Measurements from ENCODE around the gene MOK.

The MOK gene

DNA sequence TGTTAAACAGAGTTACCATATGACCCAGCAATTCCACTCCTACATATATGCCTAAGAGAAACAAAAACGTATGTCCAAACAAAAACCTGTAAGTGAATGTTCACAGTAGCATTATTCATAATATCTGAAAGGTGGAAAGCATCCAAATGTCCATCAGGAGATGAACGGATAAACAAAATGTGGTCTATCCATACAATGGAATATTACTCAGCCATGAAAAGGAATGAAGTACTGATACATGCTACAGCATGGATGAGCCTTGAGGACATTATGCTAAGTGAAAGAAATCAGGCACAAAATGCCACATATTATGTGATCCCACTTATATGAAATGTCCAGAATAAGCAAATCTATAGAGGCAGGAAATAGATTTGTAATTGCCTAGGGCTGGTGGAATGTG, 16.8 kb downstream of the MOK start:
- TF ChIP-seq POLR2A (IDR thresholded peaks at IDR 0.05; ENCODE audit: extremely low read depth, insufficient read length) = no peak
- TF ChIP-seq, protein P1, sequence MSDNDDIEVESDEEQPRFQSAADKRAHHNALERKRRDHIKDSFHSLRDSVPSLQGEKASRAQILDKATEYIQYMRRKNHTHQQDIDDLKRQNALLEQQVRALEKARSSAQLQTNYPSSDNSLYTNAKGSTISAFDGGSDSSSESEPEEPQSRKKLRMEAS (IDR thresholded peaks at IDR 0.05; ENCODE audit: low read depth, low read length) = no peak
- no peak for TF ChIP-seq MYC (IDR thresholded peaks at IDR 0.05; ENCODE audit: low read depth, low read length)
- TF ChIP-seq, protein P2, sequence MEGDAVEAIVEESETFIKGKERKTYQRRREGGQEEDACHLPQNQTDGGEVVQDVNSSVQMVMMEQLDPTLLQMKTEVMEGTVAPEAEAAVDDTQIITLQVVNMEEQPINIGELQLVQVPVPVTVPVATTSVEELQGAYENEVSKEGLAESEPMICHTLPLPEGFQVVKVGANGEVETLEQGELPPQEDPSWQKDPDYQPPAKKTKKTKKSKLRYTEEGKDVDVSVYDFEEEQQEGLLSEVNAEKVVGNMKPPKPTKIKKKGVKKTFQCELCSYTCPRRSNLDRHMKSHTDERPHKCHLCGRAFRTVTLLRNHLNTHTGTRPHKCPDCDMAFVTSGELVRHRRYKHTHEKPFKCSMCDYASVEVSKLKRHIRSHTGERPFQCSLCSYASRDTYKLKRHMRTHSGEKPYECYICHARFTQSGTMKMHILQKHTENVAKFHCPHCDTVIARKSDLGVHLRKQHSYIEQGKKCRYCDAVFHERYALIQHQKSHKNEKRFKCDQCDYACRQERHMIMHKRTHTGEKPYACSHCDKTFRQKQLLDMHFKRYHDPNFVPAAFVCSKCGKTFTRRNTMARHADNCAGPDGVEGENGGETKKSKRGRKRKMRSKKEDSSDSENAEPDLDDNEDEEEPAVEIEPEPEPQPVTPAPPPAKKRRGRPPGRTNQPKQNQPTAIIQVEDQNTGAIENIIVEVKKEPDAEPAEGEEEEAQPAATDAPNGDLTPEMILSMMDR (IDR thresholded peaks at IDR 0.05; ENCODE audit: low read depth, low read length) = no peak
- DNase-seq (ENCODE audit: low read depth) = no peak
- no peak overlapping the region for H3K4me3 ChIP-seq (ENCODE audit: low read depth, low read length)

DNA sequence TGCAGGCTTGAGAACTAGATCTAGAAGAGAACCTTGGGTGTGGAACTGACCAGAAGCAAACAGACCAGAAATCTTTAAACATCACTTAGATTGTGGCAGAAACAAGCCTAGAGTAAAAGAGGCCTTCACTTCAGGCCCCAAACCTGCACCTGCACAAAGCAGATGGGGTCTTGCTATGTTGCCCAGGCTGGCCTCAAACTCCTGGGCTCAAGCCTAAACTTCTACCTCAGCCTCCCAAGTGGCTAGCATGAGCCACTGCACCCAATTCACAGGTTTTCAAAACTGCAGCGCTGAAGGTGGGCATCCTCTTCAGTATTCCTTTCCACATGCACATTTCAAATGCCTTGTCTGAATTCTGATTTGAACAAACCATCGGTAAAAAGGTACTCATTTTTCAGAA, 19.9 kb downstream of the MOK start:
- TF ChIP-seq, protein P2 (IDR thresholded peaks at IDR 0.05; ENCODE audit: low read depth, low read length) = no peak
- no peak for TF ChIP-seq POLR2A (IDR thresholded peaks at IDR 0.05; ENCODE audit: extremely low read depth, insufficient read length)
- TF ChIP-seq MYC (IDR thresholded peaks at IDR 0.05; ENCODE audit: low read depth, low read length) = no peak
- TF ChIP-seq, protein P1 (IDR thresholded peaks at IDR 0.05; ENCODE audit: low read depth, low read length) = no peak
- DNase-seq (ENCODE audit: low read depth) = no peak

DNA sequence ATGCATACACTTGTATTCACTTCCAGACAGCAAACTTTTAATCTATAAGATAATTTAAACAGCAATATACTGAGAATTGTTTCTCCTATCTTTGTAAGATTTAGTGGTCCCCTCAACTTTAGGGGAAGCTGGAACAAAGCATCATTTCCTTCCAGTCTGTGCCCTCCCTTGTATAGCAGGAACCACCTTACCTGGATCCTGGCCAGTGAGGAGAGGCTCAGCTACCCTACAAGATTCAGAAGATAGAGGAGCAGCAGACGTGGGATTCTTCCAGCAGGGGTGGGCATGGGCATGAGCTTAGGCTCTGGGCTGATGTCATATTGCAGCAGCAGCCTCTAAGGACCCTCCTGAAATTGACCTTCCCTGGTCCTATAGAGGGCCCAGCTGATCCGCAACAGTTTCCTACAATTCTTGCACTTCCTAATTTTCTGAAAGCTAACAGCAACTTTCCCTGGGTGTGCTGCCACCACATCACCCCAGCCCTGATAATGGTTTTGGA, 21.3 kb downstream of the MOK start:
- no peak overlapping the region for H3K4me3 ChIP-seq (ENCODE audit: low read depth, low read length)
- no peak for TF ChIP-seq MYC (IDR thresholded peaks at IDR 0.05; ENCODE audit: low read depth, low read length)
- TF ChIP-seq, protein P1 (IDR thresholded peaks at IDR 0.05; ENCODE audit: low read depth, low read length) = no peak
- no peak for TF ChIP-seq POLR2A (IDR thresholded peaks at IDR 0.05; ENCODE audit: extremely low read depth, insufficient read length)
- TF ChIP-seq, protein P2 (IDR thresholded peaks at IDR 0.05; ENCODE audit: low read depth, low read length) = no peak

More for the DNA sequence above, 19.9 kb downstream of the MOK start:
- no peak overlapping the region for H3K4me3 ChIP-seq (ENCODE audit: low read depth, low read length)

DNA sequence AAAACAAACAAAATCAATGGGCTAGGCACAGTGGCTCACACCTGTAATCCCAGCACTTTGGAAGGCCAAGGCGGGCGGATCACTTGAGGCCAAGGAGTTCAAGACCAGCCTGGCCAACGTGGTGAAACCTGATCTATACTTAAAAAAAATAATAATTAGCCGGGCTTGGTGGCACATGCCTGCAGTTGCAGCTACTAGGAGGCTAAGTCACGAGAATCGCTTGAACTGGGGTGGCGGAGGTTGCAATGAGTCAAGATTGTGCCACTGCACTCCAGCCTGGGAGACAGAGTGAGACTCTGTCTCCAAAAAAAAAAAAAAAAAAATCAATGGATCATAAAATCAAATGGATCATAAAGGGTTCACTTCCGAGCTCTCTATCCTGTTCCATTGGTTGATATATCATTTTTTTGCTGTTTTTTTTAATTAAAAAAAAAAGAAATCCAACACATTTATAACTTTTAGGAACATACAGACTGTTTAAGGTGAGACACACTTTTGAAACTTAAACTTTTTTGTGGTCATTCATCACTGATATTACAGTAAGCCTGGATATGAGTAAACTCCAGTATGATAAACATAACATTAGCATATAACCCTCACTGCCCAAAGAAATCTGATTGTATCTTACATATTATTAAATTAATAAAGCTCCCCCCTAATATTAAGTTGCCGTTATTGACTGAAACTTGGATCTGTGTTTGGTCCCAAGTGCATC, 22.1 kb downstream of the MOK start:
- no peak overlapping the region for H3K4me3 ChIP-seq (ENCODE audit: low read depth, low read length)
- TF ChIP-seq, protein P2 (IDR thresholded peaks at IDR 0.05; ENCODE audit: low read depth, low read length) = no peak
- TF ChIP-seq MYC (IDR thresholded peaks at IDR 0.05; ENCODE audit: low read depth, low read length) = no peak
- DNase-seq (ENCODE audit: low read depth) = no peak

More for the DNA sequence above, 21.3 kb downstream of the MOK start:
- no peak for DNase-seq (ENCODE audit: low read depth)

DNA sequence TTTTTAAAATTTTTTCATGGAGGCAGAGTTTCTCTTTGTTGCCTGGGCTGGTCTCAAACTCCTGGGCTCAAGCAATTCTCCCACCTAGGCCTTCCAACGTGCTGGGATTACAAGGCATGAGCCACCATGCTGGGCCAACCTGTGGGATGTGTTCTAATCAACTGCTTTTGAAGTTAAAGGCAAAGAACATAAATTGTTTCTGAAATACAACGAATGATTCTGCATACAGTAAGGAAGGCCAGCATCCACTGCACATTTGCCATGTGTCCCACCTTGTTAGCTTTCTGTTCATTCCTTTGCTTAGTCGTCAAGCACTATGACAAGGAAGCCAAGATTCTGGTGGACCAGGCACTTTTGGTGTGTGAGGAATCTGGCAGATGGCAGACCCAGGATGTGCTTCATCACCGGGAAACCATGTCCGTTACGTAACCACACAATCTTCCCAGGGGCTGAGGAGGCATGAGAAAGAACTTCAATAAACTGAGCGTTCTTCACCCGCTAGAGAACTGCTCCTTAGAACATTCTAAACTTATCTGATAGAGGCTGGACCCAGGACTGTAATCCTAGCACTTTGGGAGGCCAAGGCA, 24.5 kb downstream of the MOK start:
- TF ChIP-seq POLR2A (IDR thresholded peaks at IDR 0.05; ENCODE audit: extremely low read depth, insufficient read length) (no peak), MYC (IDR thresholded peaks at IDR 0.05; ENCODE audit: low read depth, low read length) (no peak)
- TF ChIP-seq, protein P1 (IDR thresholded peaks at IDR 0.05; ENCODE audit: low read depth, low read length) = no peak
- TF ChIP-seq, protein P2 (IDR thresholded peaks at IDR 0.05; ENCODE audit: low read depth, low read length) = no peak
- peak; percentile 80 for DNase-seq (ENCODE audit: low read depth)
- H3K4me3 ChIP-seq (ENCODE audit: low read depth, low read length) = peak overlapping the region; percentile 39

Measured in NB4 (cell line).